Upper lobe of left lung (tissue), 4 donors: Measurements from ENCODE around the gene DIRAS3.

Experiments used
- CTCF ChIP-seq, 6 experiments: fragments of 450-650 bp in 4 of 6; fragments of 200-600 bp in 2 of 6; sonication (generic) in 2 of 6; IDR thresholded peaks; one replicate each; pipeline ENCODE4 v1.5.1; 2016 to 2019; ENCODE audit warnings: antibody characterized with exemption in 6 of 6
- EP300 ChIP-seq, 4 donors: sonication (generic); formaldehyde crosslinking; IDR thresholded peaks; one replicate each; pipeline ENCODE4 v1.5.1; 2017; ENCODE audit warnings: antibody characterized with exemption in 4 of 4, control low read depth in 2 of 4
- POLR2A ChIP-seq, 4 donors: fragments of 450-650 bp; IDR thresholded peaks; one replicate each; pipeline ENCODE4 v1.5.1; 2016 to 2017; ENCODE audit warnings: antibody characterized with exemption in 4 of 4, mild to moderate bottlenecking in 2 of 4
- POLR2AphosphoS5 ChIP-seq, 2 donors: sonication (generic); formaldehyde crosslinking; IDR thresholded peaks; one replicate each; pipeline ENCODE4 v1.5.1; 2017; ENCODE audit warnings: antibody characterized with exemption in 2 of 2

DNA sequence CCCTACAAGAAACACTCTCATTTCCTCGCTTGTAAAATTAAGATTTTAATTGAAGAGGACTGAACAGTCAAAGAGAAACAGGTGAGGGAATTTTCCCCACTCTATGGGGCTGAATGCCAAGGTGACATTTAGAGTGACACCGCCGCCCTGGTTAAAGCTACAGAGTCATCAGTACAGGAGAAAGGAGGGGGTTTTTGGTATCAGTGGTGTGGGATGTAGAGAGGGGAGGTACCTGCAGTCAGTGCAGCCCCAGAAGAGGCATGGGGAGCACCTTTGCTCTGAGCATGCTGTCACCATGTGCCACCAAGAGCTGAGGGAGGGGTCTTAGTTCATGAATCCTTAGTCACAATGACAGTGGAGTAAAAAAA lies 2.8 kb downstream of the DIRAS3 start:
- TF ChIP-seq CTCF (IDR thresholded peaks at IDR 0.05) (no peak), POLR2A (IDR thresholded peaks at IDR 0.05) (no peak), POLR2AphosphoS5 (IDR thresholded peaks at IDR 0.05) (no peak), EP300 (IDR thresholded peaks at IDR 0.05) (no peak)
